IMR-90 (cell line): ENCODE data around the gene GNG8. TPM values are rescaled to one million over a fixed set of nuclear protein-coding genes. Genes with fewer than 3 reads are reported as not detected.
A peak's percentile ranks its signal among the peaks of the same experiment; 100 is the strongest.

Source experiments
- ATAC-seq: fragments of 200-7000 bp; cut with Tn5 transposase; 2 replicates; pipeline ENCODE4 v1.9.1; 2020; ENCODE audit warnings: low read depth, mild to moderate bottlenecking, moderate library complexity
- BruUV-seq: library from RNA; stranded (reverse); fragments of 400-500 nt; replicated peaks from 2 replicates; lab custom pipeline; 2021; lab: Mats Ljungman, UMichigan
- CTCF ChIA-PET: fragments of 300-600 bp; formaldehyde crosslinking; extraction: SDS; loops from one replicate; lab custom pipeline; 2021; ENCODE audit warnings: antibody characterized with exemption; lab: Yijun Ruan, JAX
- POLR2A ChIA-PET: fragments of 300-600 bp; sonication (Branson Sonifier 250); formaldehyde crosslinking; loops from one replicate; lab custom pipeline; 2022; ENCODE audit warnings: antibody characterized with exemption; ENCODE audit not compliant: unreplicated experiment; lab: Charles Lee
- DNase-seq: peaks from one replicate; pipeline ENCODE4 v3.0.0; 2013
- H2AFZ ChIP-seq: replicated peaks from 2 replicates; pipeline ENCODE3; 2013; ENCODE audit warnings: low read length, mild to moderate bottlenecking; ENCODE audit not compliant: poor library complexity
- H2AK5ac ChIP-seq: 2 replicates; pipeline ENCODE4 v1.6.1; 2013; ENCODE audit warnings: low read depth, low read length, inconsistent platforms
- H2AK9ac ChIP-seq: replicated peaks from 2 replicates; pipeline ENCODE3; 2013; ENCODE audit warnings: mild to moderate bottlenecking, low read depth, low read length, moderate library complexity; ENCODE audit not compliant: poor library complexity
- H2BK120ac ChIP-seq: 2 replicates; pipeline ENCODE4 v1.6.1; 2013; ENCODE audit warnings: low read depth, low read length, inconsistent platforms
- H2BK15ac ChIP-seq: 3 replicates; pipeline ENCODE4 v1.6.1; 2013; ENCODE audit warnings: low read depth, low read length, inconsistent platforms
- H2BK20ac ChIP-seq: 2 replicates; pipeline ENCODE4 v1.6.1; 2013; ENCODE audit warnings: low read depth, mild to moderate bottlenecking, inconsistent platforms, low read length, moderate library complexity
- H2BK5ac ChIP-seq: 2 replicates; pipeline ENCODE4 v1.6.1; 2013; ENCODE audit warnings: mild to moderate bottlenecking, low read depth, low read length, inconsistent platforms; ENCODE audit not compliant: poor library complexity, severe bottlenecking
- H3K14ac ChIP-seq: replicated peaks from 2 replicates; pipeline ENCODE4 v1.6.1; 2013; ENCODE audit warnings: low read depth, low read length, inconsistent platforms
- H3K18ac ChIP-seq: 2 replicates; pipeline ENCODE4 v1.6.1; 2013; ENCODE audit warnings: low read depth, low read length, control low read depth
- H3K23ac ChIP-seq: 2 replicates; pipeline ENCODE4 v1.6.1; 2013; ENCODE audit warnings: low read depth, low read length, inconsistent platforms
- H3K27ac ChIP-seq: 2 replicates; pipeline ENCODE4 v1.5.1; 2013; ENCODE audit warnings: mild to moderate bottlenecking, control low read depth, low read length; ENCODE audit not compliant: insufficient read depth
- H3K27me3 ChIP-seq: 2 replicates; pipeline ENCODE4 v1.6.1; 2013; ENCODE audit warnings: low read length; ENCODE audit not compliant: control insufficient read depth, insufficient read depth
- H3K36me3 ChIP-seq: 2 replicates; pipeline ENCODE4 v1.6.1; 2013; ENCODE audit warnings: low read length, mixed read lengths; ENCODE audit not compliant: control insufficient read depth, insufficient read depth
- H3K4ac ChIP-seq: 2 replicates; pipeline ENCODE4 v1.6.1; 2013; ENCODE audit warnings: low read depth, low read length, inconsistent platforms
- H3K4me1 ChIP-seq: 2 replicates; pipeline ENCODE4 v1.6.1; 2013; ENCODE audit warnings: low read length, mixed read lengths; ENCODE audit not compliant: control insufficient read depth, insufficient read depth
- H3K4me2 ChIP-seq: 2 replicates; pipeline ENCODE4 v1.6.1; 2013; ENCODE audit warnings: low read depth, mild to moderate bottlenecking, control low read depth, low read length, moderate library complexity
- H3K4me3 ChIP-seq: 2 replicates; pipeline ENCODE4 v1.5.1; 2013; ENCODE audit warnings: low read depth, mild to moderate bottlenecking, control low read depth, low read length, moderate library complexity; ENCODE audit not compliant: insufficient read depth
- H3K56ac ChIP-seq: 2 replicates; pipeline ENCODE4 v1.6.1; 2013; ENCODE audit warnings: low read length, inconsistent platforms; ENCODE audit not compliant: insufficient read depth; ENCODE audit errors: extremely low read depth
- H3K79me1 ChIP-seq, 2 experiments: 2 replicates each; pipeline ENCODE4 v1.6.1; 2013; ENCODE audit warnings: low read length in 2 of 2, inconsistent platforms in 1 of 2, low read depth in 1 of 2
- H3K9ac ChIP-seq: 2 replicates; pipeline ENCODE4 v1.6.1; 2013; ENCODE audit warnings: low read depth, low read length, control low read depth
- H3K9me1 ChIP-seq: 2 replicates; pipeline ENCODE4 v1.6.1; 2013; ENCODE audit warnings: low read length, inconsistent platforms; ENCODE audit not compliant: insufficient read depth
- H3K9me3 ChIP-seq: 2 replicates; pipeline ENCODE4 v1.6.1; 2013; ENCODE audit warnings: low read length; ENCODE audit not compliant: control insufficient read depth, insufficient read depth
- H4K20me1 ChIP-seq: 2 replicates; pipeline ENCODE4 v1.6.1; 2013; ENCODE audit warnings: low read length, inconsistent platforms; ENCODE audit not compliant: insufficient read depth
- H4K5ac ChIP-seq: 2 replicates; pipeline ENCODE4 v1.6.1; 2013; ENCODE audit warnings: mild to moderate bottlenecking, low read depth, low read length, control low read depth
- H4K8ac ChIP-seq, 2 experiments: 2 replicates each; pipeline ENCODE4 v1.6.1; 2013; ENCODE audit warnings: low read depth in 2 of 2, low read length in 2 of 2, control low read depth in 1 of 2, inconsistent platforms in 1 of 2
- H4K91ac ChIP-seq: 2 replicates; pipeline ENCODE4 v1.6.1; 2013; ENCODE audit warnings: low read depth, low read length, inconsistent platforms; ENCODE audit not compliant: insufficient read depth
- BHLHE40 ChIP-seq: fragments of 150-350 bp; IDR thresholded peaks from 2 replicates; pipeline ENCODE4 v1.6.1; 2016; ENCODE audit warnings: mild to moderate bottlenecking, low read depth, low read length
- CEBPB ChIP-seq: IDR thresholded peaks from 2 replicates; pipeline ENCODE4 v1.6.1; 2012; ENCODE audit warnings: low read depth, low read length, improper control_type of control experiment
- CHD1 ChIP-seq: IDR thresholded peaks from 2 replicates; pipeline ENCODE4 v1.6.1; 2012; ENCODE audit warnings: low read depth, low read length, improper control_type of control experiment
- CTCF ChIP-seq: conservative IDR thresholded peaks from 2 replicates; pipeline ENCODE4 v1.5.1; 2012; ENCODE audit warnings: mild to moderate bottlenecking, low read depth, low read length, improper control_type of control experiment
- ELK1 ChIP-seq: fragments of 150-350 bp; IDR thresholded peaks from 2 replicates; pipeline ENCODE4 v1.6.1; 2016; ENCODE audit warnings: low read depth, mild to moderate bottlenecking, low read length, moderate library complexity, borderline replicate concordance
- MAZ ChIP-seq: IDR thresholded peaks from 2 replicates; pipeline ENCODE4 v1.6.1; 2012; ENCODE audit warnings: low read depth, mild to moderate bottlenecking, low read length, improper control_type of control experiment, moderate library complexity, borderline replicate concordance
- MXI1 ChIP-seq: IDR thresholded peaks from 2 replicates; pipeline ENCODE4 v1.6.1; 2012; ENCODE audit warnings: low read depth, mild to moderate bottlenecking, low read length, moderate library complexity, borderline replicate concordance
- POLR2A ChIP-seq: IDR thresholded peaks from 2 replicates; pipeline ENCODE4 v1.6.1; 2012; ENCODE audit warnings: mild to moderate bottlenecking, low read depth, low read length
- RAD21 ChIP-seq: IDR thresholded peaks from 2 replicates; pipeline ENCODE4 v1.6.1; 2012; ENCODE audit warnings: low read length, improper control_type of control experiment
- RCOR1 ChIP-seq: IDR thresholded peaks from 2 replicates; pipeline ENCODE4 v1.6.1; 2012; ENCODE audit warnings: mild to moderate bottlenecking, low read length, improper control_type of control experiment; ENCODE audit not compliant: insufficient replicate concordance
- RFX5 ChIP-seq: IDR thresholded peaks from 2 replicates; pipeline ENCODE4 v1.8.0; 2012; ENCODE audit warnings: low read depth, mild to moderate bottlenecking, low read length, moderate library complexity
- SMC3 ChIP-seq: fragments of 150-350 bp; IDR thresholded peaks from 2 replicates; pipeline ENCODE4 v1.6.1; 2016; ENCODE audit warnings: low read depth, mild to moderate bottlenecking, antibody characterized with exemption, low read length, moderate library complexity
- WGBS, 2 experiments: methylation state at CpG; one replicate each; pipeline versions ENCODE4 v1.1.5 to v1.1.7; 2013; ENCODE audit warnings: missing lambda C conversion rate in 2 of 2; ENCODE audit not compliant: insufficient read length in 1 of 2; ENCODE audit errors: extremely low coverage in 2 of 2; 5-methylcytosine and 5-hydroxymethylcytosine counted together
- dilution Hi-C: fragments of 300-500 bp; cut with HindIII; formaldehyde crosslinking; loops from one replicate; pipeline ENCODE4 v1.14.3; 2018; ENCODE audit warnings: low sequenced_read_pairs; ENCODE audit not compliant: unreplicated experiment
- in situ Hi-C: fragments of 300-500 bp; cut with MboI; formaldehyde crosslinking; loops from 3 replicates; pipeline ENCODE4 v1.14.3; 2019; ENCODE audit warnings: low sequenced_read_pairs, inconsistent platforms, mixed read lengths
- intact Hi-C: fragments of 100-400 bp; cut with micrococcal nuclease; formaldehyde crosslinking; loops from 2 replicates; pipeline ENCODE4 v1.10.0; 2022
- polyA plus RNA-seq, 3 experiments: library from polyadenylated mRNA; depleted of rRNA; stranded (reverse); fragments of >200 nt; gene quantifications; 2 replicates each; pipeline ENCODE4 v1.2.3, GENCODE V29; 2012; ENCODE audit warnings: low replicate concordance in 1 of 3
- total RNA-seq: library from RNA; depleted of rRNA; stranded (reverse); fragments of >200 nt; gene quantifications from 2 replicates; pipeline ENCODE4 v1.2.3, GENCODE V29; 2012
- TF ChIP-seq, protein P1 (sequence below): fragments of 150-350 bp; IDR thresholded peaks from 2 replicates; pipeline ENCODE4 v1.6.1; 2017; ENCODE audit warnings: mild to moderate bottlenecking, antibody characterized with exemption, low read length, low read depth

The GNG8 gene
- total and polyA plus RNA-seq, 2 of the 4 experiments (the other 2 are of a cell fraction): not detected

DNA sequence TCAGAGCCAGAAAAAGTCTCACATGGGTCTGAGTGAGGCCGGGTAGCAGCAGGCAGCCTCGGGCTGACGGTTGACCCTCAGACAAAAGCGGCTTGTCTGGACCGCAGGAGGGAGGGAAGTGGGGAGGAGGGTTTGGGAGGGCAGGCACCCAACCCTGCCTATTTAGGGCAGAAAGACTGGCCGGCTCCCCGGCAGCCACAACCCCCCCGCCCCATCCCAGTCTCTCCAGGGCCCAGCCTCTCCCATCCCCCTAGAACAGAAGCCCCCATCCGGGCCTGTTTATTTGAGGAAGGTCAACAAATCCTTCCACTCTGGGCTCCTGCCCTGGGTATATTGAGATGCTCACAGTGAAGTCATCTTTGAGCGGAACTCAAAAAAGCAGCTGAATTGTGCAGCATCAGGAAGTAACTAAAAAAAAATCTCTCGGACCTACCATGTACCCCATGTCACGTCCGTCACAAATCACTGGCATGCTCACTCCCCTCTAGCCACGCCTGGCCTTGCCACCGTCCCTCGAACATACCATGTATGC, 18.7 kb upstream of the GNG8 start:
- ChIA-PET POLR2A (no interaction called here), CTCF (no interaction called here)
- Histone ChIP-seq H3K14ac (no peak overlapping the region), H3K4me3 (no peak overlapping the region), H3K4me2 (no peak overlapping the region), H2AK9ac (no peak overlapping the region), H3K79me1 (peaks cover 0 to 6% of the 10 kb centered on the region in 2 experiments; a peak in 1 of 4 replicates), H4K8ac (no peak overlapping the region; a peak in 1 of 4 replicates), H3K23ac (no peak overlapping the region), H3K4me1 (peaks cover 3% of the 10 kb centered on the region), H3K27ac (no peak overlapping the region), H2BK5ac (no peak overlapping the region), H3K18ac (no peak overlapping the region), H4K91ac (no peak overlapping the region), H3K9me1 (0 out of 2 replicates have a peak, but pooled peaks cover 3% of the 10 kb centered on the region), H2AK5ac (0 out of 2 replicates have a peak overlapping the region, but pooled peaks have one; percentile 20), H3K9ac (no peak overlapping the region), H3K27me3 (no peaks in the 10 kb centered on the region), H3K56ac (no peak overlapping the region), H3K4ac (no peak overlapping the region), H2AFZ (no peak overlapping the region), H3K9me3 (no peaks in the 10 kb centered on the region), H2BK20ac (no peak overlapping the region), H4K20me1 (no peaks in the 10 kb centered on the region), H3K36me3 (peaks cover 2% of the 10 kb centered on the region; the same call in 1 of the 2 replicates), H2BK15ac (no peak overlapping the region), H2BK120ac (no peak overlapping the region), H4K5ac (no peak overlapping the region)
- intact Hi-C loops: no loop called here
- TF ChIP-seq RAD21 (no peak), MAZ (no peak), BHLHE40 (no peak), POLR2A (no peak), SMC3 (no peak), ELK1 (no peak), CHD1 (no peak), MXI1 (no peak), CEBPB (no peak), RFX5 (no peak), RCOR1 (no peak), CTCF (no peak)
- TF ChIP-seq, protein P1, sequence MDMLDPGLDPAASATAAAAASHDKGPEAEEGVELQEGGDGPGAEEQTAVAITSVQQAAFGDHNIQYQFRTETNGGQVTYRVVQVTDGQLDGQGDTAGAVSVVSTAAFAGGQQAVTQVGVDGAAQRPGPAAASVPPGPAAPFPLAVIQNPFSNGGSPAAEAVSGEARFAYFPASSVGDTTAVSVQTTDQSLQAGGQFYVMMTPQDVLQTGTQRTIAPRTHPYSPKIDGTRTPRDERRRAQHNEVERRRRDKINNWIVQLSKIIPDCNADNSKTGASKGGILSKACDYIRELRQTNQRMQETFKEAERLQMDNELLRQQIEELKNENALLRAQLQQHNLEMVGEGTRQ: no peak
- 46% methylated on average over 5 of the region's 16 CpGs; no CpG with 5 or more reads in 1 of the 2 experiments for WGBS, 2 experiments
- in situ Hi-C loops: no loop called here
- ATAC-seq (no peak), DNase-seq (no peak)
- no TSS peak for BruUV-seq
- dilution Hi-C loops: no loop called here
